Adrenal gland (tissue), 5 donors: ENCODE results near the gene C11orf58.

ENCODE experiments used
- POLR2A ChIP-seq, 2 donors: fragments of 450-650 bp; IDR thresholded peaks; one replicate each; pipeline ENCODE4 v1.6.1; 2017; ENCODE audit warnings: antibody characterized with exemption in 2 of 2, mild to moderate bottlenecking in 2 of 2, moderate library complexity in 1 of 2
- TF ChIP-seq, protein P1 (sequence below), 6 experiments: fragments of 450-650 bp in 4 of 6; fragments of 200-600 bp in 2 of 6; sonication (generic) in 1 of 6; IDR thresholded peaks; 1 replicate in 5 of 6; 2 replicates in 1 of 6; pipeline versions ENCODE4 v1.5.1 to v1.8.0; 2016 to 2021; ENCODE audit warnings: antibody characterized with exemption in 6 of 6, mild to moderate bottlenecking in 2 of 6, moderate library complexity in 1 of 6
- donor health status: DM: no; HTN: no; CAD: no.

DNA sequence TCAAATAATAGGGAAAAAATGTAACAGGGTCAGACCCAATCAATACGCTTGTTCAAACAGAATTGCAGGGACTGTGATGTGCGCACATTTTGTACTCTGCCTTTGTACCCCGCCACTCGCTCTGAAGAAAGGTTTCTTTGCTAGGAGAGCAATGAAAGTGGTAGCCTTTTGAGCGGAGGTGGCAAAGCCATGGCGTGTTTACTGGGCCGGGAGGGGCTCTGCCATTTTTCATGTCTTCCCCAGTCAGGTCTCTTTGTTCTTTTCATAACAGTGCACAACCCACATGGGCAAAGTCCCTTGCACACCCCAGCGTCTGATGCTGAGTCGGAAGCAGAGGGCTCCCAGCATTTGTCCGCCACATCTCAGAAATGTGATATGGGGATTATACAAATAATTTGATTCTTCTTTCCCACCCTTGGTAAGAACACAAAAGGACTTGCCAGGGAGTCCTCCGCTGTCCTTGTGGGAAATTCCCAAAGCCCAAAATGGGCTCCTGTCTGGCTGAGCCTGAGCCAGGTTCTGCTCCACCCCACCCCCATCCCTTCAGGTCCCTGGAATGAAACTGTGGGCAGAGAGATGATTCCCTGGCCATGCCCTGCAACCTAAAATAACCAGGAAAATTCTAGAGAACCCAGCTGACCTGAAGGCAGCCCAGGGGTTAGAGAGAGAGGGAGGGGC lies 36.6 kb downstream of the C11orf58 start:
- TF ChIP-seq, protein P1, sequence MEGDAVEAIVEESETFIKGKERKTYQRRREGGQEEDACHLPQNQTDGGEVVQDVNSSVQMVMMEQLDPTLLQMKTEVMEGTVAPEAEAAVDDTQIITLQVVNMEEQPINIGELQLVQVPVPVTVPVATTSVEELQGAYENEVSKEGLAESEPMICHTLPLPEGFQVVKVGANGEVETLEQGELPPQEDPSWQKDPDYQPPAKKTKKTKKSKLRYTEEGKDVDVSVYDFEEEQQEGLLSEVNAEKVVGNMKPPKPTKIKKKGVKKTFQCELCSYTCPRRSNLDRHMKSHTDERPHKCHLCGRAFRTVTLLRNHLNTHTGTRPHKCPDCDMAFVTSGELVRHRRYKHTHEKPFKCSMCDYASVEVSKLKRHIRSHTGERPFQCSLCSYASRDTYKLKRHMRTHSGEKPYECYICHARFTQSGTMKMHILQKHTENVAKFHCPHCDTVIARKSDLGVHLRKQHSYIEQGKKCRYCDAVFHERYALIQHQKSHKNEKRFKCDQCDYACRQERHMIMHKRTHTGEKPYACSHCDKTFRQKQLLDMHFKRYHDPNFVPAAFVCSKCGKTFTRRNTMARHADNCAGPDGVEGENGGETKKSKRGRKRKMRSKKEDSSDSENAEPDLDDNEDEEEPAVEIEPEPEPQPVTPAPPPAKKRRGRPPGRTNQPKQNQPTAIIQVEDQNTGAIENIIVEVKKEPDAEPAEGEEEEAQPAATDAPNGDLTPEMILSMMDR (IDR thresholded peaks at IDR 0.05): no peak
- TF ChIP-seq POLR2A (IDR thresholded peaks at IDR 0.05): no peak
